Stimulated activated CD8-positive, alpha-beta memory T cell treated with anti-CD3 and anti-CD28 coated beads, Interleukin-4, amount 100 ng/mL, for 4 hours (primary cell): ENCODE data around the gene SLC9A6.
"Not testable (repeated sequence)": the region's sequence is repeated elsewhere in the genome, so short reads cannot be mapped to it uniquely, and the experiment has no call there.

Source experiments
- DNase-seq, 2 donors: peaks; one replicate each; pipeline ENCODE4 v3.0.0-alpha.2; 2020; ENCODE audit warnings: low read depth in 2 of 2, low spot score in 1 of 2

Gene SLC9A6

DNA sequence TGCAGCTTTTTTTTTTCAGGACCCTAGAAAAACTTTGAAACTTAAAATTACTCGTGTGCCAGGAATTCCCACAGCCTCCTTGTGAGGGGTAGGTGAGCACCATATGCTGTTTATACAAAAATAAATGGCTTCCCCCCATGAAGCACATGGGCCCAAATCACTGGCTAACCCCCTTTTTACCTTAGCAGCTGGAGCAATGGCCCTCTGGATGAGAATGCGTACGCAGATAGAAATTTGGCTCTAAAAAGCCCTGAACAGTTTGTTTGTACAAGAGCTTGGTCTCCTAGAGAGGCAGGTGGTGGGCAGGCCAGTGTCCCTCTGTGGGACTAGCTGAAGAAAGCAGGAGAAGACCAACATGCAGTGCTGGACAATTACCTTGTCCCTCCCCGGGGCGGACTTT lies 76.5 kb downstream of the SLC9A6 start:
- DNase-seq, result no peak

DNA sequence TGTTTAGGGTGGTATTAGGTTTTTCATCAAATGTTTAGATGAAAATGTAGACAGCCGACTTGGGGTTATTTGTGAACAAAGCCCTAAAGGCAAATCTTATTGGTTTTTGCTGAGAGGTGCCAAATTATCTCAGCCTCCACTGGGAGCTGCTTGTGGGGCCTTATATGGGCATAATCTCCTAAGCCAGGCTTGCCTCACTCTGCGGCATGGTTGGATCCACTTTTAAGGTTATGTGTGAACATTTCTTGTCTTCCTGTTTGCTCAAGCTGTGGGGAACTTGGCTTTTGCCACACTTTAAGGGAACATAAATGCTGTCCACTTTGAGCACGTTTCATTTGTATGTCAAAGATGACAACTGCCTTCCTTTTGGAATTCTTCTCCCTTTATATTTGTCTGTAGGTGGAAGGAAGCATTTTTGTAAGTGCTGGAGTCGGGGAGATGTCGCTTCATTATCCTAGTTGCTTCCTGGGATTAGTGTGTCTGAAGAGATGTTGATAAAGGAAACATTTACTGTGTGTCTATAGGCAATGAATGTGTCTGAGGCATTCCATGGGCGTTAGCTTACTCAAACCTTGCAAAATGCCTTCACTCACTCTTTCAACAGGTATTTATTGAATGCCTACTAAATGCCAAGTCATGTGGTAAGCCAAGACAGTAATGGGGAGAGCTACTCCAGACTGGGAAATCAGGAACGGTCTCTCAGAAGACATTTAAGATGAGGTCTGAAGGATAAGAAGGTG lies 78.3 kb downstream of the SLC9A6 start:
- DNase-seq, result no peak

DNA sequence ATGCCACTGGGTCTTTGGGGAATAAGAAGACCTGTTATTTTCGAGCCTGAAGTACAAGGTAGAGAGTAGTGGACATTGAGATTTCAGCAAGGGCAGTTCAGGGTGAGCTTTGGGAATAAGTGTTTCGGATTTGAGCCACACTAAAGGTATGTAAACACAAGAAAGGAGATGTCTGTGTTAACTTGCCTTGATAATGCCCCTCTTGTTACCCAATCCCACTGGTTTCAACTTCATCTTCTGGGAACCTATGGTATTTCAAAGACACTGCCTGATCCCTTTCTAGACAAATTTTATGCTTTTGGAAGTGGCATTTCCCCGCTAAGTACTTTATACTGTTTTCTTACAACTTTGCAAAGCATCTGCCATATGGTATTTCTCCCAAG lies 79.4 kb downstream of the SLC9A6 start:
- DNase-seq, result no peak

DNA sequence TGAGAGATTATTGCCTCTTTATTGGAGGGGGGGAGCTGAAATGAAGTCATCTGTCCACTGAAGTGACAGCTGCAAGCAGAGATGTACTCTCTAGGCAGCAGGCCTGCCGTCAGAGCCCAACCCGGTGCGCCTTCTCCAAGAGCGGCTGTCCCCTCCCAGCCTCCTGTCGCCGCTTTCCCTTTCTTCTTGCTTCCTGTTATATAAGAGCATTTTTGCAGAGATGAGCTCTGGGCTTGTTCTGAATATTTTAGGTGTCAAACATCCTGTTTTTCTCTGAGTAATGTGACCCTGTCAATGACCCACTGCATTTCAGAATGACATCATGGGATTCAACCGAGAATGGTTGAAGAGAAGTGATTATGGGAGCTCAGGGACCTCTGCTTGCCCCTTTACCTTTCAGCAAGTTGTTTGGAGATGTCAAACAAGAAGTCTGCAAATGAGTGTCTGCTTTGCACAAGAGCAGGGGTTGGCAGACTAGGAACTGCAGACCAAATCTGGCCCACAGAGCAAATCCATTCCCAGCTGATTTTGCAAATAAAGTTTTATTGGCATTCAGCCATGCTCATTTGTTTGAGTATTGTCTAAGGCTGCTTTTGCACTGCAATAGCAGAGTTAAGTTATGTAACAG lies 79.9 kb downstream of the SLC9A6 start:
- no peak for DNase-seq

DNA sequence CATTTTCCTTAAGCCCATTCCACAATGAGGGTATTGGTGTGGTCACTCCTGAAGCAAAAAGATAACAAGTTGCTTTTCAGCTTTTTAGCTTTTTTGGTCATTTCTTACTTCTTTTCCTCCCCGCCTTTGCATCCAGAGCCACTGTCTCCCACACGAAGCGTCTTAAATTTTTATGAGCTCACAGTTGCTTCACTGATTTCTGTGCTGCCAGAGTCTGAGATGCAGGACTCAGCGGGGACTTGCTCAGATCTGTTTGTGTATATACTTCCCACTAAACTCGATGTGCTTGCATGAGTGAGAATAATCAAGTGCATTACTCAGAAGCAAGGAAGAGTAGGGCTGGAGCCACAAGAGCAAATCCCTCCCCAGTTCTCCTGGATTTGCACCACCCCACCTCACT lies 81.9 kb downstream of the SLC9A6 start:
- DNase-seq, result no peak

DNA sequence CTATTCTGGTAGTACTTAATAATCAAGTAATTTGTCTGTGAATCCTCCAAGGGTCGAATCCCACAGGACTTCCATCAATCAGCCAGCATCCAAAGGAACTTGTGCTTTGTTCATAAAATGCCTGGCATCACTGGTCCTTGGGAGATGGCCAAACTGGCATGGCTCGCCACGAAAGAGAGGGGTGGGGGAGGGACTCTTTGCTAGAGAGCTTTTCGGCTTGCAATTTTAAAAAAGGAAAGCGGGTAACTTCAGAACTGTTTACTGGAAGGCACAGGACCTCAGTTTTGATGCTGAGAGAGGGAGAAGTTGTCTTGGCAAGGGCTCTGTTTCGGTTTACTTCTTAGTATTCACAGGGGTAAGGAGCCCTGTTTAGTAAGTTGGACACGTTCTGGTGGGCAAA lies 82.7 kb downstream of the SLC9A6 start:
- no peak for DNase-seq

DNA sequence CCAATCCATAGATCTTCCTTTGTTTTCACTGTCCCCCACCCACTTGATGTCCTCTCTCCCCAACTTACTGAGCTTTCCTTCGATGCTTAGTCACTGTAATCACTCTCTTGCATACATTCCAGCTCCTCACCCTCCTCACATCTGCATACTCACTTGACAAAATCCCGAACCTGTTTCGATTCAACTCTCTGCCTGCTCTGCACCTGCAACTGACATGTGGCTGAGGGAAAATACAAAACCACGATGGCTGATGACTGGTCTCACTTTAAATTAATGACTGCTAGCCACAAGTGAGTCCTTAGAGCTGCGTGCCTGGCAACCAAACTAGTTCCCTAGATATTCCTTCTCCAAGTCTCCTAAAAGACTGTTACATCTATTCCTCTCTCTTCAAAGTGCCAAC lies 91.7 kb downstream of the SLC9A6 start:
- DNase-seq, result no peak

DNA sequence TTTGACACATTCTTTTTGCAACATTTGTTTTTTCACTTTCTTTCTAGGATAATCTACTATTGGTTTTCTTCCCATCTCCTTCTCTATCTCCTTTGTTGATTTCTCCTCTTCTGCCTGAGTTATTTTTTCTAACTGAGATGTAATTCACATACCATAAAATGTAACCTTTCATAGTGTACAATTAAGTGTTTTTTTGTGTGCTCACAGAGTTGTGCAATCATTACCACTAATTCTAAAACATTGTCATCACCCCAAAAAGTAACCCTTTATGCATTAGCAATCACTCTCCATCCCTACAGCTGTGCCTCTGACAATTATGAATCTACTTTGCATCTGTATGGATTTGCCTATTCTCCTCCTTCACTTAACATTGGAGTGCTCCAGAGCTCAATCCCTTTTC lies 95.5 kb downstream of the SLC9A6 start:
- no peak for DNase-seq

DNA sequence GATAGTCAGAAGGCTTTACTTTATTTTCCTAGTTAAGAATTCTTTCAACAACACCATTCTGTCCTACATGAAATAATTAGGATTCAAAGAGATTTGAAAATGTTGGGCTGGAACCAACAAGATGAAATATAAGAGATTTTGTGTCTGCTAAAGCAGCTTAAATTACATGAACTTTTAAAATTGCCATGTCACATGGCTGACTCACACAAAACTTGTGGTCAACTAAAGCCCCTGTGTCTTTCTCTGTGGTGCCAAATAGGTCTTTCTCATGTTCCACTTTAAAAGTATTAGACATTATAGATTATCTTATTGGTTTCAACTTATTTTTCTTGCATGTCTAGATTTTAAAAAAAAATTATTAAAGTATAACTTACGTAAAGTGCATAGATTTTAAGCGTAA lies 101.3 kb downstream of the SLC9A6 start:
- DNase-seq, result no peak

DNA sequence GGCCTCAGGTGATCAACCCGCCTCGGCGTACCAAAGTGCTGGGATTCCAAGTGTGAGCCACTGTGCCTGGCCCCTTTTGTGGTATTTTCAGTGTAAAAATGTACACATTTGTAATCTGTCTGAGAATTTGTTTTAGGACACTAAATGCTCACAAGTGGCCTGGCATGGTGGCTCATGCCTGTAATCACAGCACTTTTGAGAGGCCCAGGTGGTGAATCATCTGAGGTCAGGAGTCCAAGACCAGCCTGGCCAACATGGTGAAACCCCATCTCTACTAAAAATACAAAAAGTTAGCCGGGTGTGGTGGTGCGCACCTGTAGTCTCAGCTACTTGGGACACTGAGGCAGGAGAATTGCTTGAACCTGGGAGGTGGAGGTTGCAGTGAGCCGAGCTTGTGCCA lies 106.7 kb downstream of the SLC9A6 start:
- DNase-seq, result not testable (repeated sequence)

DNA sequence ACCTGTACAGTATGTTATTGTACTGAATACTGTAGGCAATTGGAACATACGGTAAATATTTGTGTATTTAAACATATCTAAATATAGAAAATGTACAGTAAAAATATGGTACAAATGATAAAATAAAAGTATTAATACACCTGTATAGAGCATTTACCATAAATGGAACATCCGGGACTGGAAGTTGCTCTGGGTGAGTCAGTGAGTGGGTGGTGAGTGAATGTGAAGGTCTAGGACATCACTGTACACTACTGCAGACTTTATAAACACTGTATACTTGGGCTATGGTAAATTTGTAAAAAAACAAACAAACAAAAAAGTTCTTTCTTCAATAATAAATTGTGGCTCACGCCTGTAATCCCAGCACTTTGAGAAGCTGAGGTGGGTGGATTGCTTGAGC lies 109.7 kb downstream of the SLC9A6 start:
- DNase-seq, result no peak
